MCF 10A (cell line): ENCODE data around the gene PLCL1. TPM values are rescaled to one million over a fixed set of nuclear protein-coding genes. Genes with fewer than 3 reads are reported as not detected.

ENCODE experiments used
- BruUV-seq: library from RNA; stranded (reverse); fragments of 400-500 nt; replicated peaks from 2 replicates; lab custom pipeline; 2021; lab: Mats Ljungman, UMichigan
- CTCF ChIA-PET: fragments of 300-600 bp; sonication (Branson Sonifier 250); formaldehyde crosslinking; extraction: SDS; loops from one replicate; lab custom pipeline; 2021; ENCODE audit warnings: antibody characterized with exemption, inconsistent platforms; lab: Yijun Ruan, JAX
- POLR2A ChIA-PET: fragments of 300-600, 350-650 bp; sonication (Branson Sonifier 250); formaldehyde crosslinking; extraction: SDS; loops from one replicate; lab custom pipeline; 2020; ENCODE audit warnings: antibody characterized with exemption, inconsistent platforms; lab: Yijun Ruan, JAX
- DNase-seq: peaks from one replicate; pipeline ENCODE4 v3.0.0-alpha.2; 2018; ENCODE audit not compliant: unreplicated experiment
- H3K27ac Mint-ChIP-seq: one replicate; pipeline ENCODE4 v1.8.0; 2022; ENCODE audit warnings: mild to moderate bottlenecking, low read depth, mixed read lengths; ENCODE audit not compliant: unreplicated experiment
- H3K27me3 Mint-ChIP-seq: one replicate; pipeline ENCODE4 v1.8.0; 2022; ENCODE audit warnings: mixed read lengths; ENCODE audit not compliant: insufficient read depth, unreplicated experiment
- H3K36me3 Mint-ChIP-seq: one replicate; pipeline ENCODE4 v1.8.0; 2022; ENCODE audit warnings: mild to moderate bottlenecking, moderate library complexity, mixed read lengths; ENCODE audit not compliant: insufficient read depth, unreplicated experiment
- H3K4me1 Mint-ChIP-seq: one replicate; pipeline ENCODE4 v1.8.0; 2022; ENCODE audit warnings: mixed read lengths; ENCODE audit not compliant: insufficient read depth, unreplicated experiment
- H3K4me3 Mint-ChIP-seq: one replicate; pipeline ENCODE4 v1.8.0; 2022; ENCODE audit warnings: mild to moderate bottlenecking, moderate library complexity, mixed read lengths; ENCODE audit not compliant: unreplicated experiment
- H3K9me3 Mint-ChIP-seq: one replicate; pipeline ENCODE4 v1.8.0; 2022; ENCODE audit warnings: mixed read lengths; ENCODE audit not compliant: unreplicated experiment
- CTCF ChIP-seq: fragments of 200-600 bp; IDR thresholded peaks from one replicate; pipeline ENCODE4 v1.8.0; 2022; ENCODE audit warnings: antibody characterized with exemption, mild to moderate bottlenecking; ENCODE audit not compliant: unreplicated experiment
- intact Hi-C: fragments of 100-400 bp; cut with micrococcal nuclease; formaldehyde crosslinking; loops from 2 replicates; pipeline ENCODE4 v1.14.1; 2022
- total RNA-seq: library from RNA; stranded (reverse); gene quantifications from 2 replicates; pipeline ENCODE4 v1.2.3, GENCODE V29; 2022

PLCL1 gene
- total RNA-seq, 1 experiment from 2014 or later = 0.12 TPM

GRCh38 chr2:197803033-197803444 is 1.4 kb upstream of the PLCL1 start:
- no peaks in the 10 kb centered on the region for H3K36me3 Mint-ChIP-seq
- ChIA-PET CTCF (interaction anchor here (0.6 to 1.8 kb wide), 6 partner anchors 11 to 494 kb away, joined by 3 to 15 read pairs (median 4); no protein-coding TSS in a partner anchor), POLR2A (interaction anchor here (1.4 kb wide), 1 partner anchor 184 kb away, joined by 3 read pairs; no protein-coding TSS in a partner anchor)
- DNase-seq = peak; percentile 55
- H3K4me1 Mint-ChIP-seq = peaks cover 6% of the 10 kb centered on the region
- no peak overlapping the region for H3K27ac Mint-ChIP-seq
- no peak overlapping the region for H3K4me3 Mint-ChIP-seq
- no peaks in the 10 kb centered on the region for H3K9me3 Mint-ChIP-seq
- intact Hi-C loops = loop anchor here (1.0 kb wide), 3 partner anchors 251 to 493 kb away; no protein-coding TSS in a partner anchor
- TF ChIP-seq CTCF = peak; percentile 70
- peaks cover 18% of the 10 kb centered on the region for H3K27me3 Mint-ChIP-seq
- BruUV-seq = no TSS peak

GRCh38 chr2:197804758-197805714 is 643 bp downstream of the PLCL1 start:
- TF ChIP-seq CTCF = no peak
- intact Hi-C loops = loop anchor here (1.0 kb wide), 1 partner anchor 181 kb away; no protein-coding TSS in a partner anchor
- ChIA-PET POLR2A (interaction anchor here (1.0 kb wide), 1 partner anchor 48 kb away, joined by 3 read pairs; no protein-coding TSS in a partner anchor), CTCF (interaction anchor here (0.6 to 2.9 kb wide), 12 partner anchors 10 to 1866 kb away, joined by 3 to 16 read pairs (median 3); no protein-coding TSS in a partner anchor)
- H3K4me3 Mint-ChIP-seq = peak overlapping the region; percentile 74
- peaks cover 6% of the 10 kb centered on the region for H3K4me1 Mint-ChIP-seq
- DNase-seq = no peak
- H3K27ac Mint-ChIP-seq = no peak overlapping the region
- no peaks in the 10 kb centered on the region for H3K36me3 Mint-ChIP-seq
- H3K9me3 Mint-ChIP-seq = no peaks in the 10 kb centered on the region
- BruUV-seq = no TSS peak
- H3K27me3 Mint-ChIP-seq = peaks cover 18% of the 10 kb centered on the region

GRCh38 chr2:197805715-197806633 is 1.6 kb downstream of the PLCL1 start:
- Mint-ChIP-seq H3K4me1 (peaks cover 6% of the 10 kb centered on the region), H3K27me3 (peaks cover 18% of the 10 kb centered on the region), H3K36me3 (no peaks in the 10 kb centered on the region), H3K9me3 (no peaks in the 10 kb centered on the region), H3K4me3 (peak overlapping the region; percentile 74), H3K27ac (no peak overlapping the region)
- DNase-seq = no peak
- TF ChIP-seq CTCF = no peak
- POLR2A ChIA-PET = no interaction called here
- intact Hi-C loops = no loop called here
- BruUV-seq = no TSS peak
- CTCF ChIA-PET = interaction anchor here (0.6 to 2.9 kb wide), 8 partner anchors 9 to 1865 kb away, joined by 3 to 16 read pairs (median 3); no protein-coding TSS in a partner anchor
